DOHH2 (cell line): ENCODE measurements around the gene PRRC2B.

ENCODE experiments used
- EZH2phosphoT487 ChIP-seq: fragments of 200-600 bp; sonication (generic); IDR thresholded peaks from 2 replicates; pipeline ENCODE4 v1.6.1; 2017; ENCODE audit warnings: borderline replicate concordance, mild to moderate bottlenecking, antibody characterized with exemption, low read length, moderate library complexity, mixed read lengths
- TF ChIP-seq, protein P1 (sequence below): fragments of 200-600 bp; sonication (generic); IDR thresholded peaks from one replicate; pipeline ENCODE4 v1.5.1; 2014; ENCODE audit warnings: antibody characterized with exemption, mild to moderate bottlenecking, low read depth, low read length; ENCODE audit not compliant: poor library complexity, severe bottlenecking

DNA sequence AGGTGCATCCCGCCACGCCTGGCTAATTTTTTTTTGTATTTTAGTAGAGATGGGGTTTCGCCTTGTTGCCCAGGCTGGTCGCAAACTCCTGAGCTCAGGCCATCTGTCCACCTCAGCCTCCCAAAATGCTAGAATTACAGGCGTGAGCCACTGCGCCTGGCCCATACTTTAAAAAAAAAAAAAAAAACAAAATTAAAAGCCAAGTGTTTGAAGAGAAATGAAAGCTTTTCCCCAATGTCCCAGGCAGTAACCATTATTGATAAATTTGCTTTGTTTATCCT, 9.5 kb downstream of the PRRC2B start:
- no peak for TF ChIP-seq EZH2phosphoT487
- TF ChIP-seq, protein P1, sequence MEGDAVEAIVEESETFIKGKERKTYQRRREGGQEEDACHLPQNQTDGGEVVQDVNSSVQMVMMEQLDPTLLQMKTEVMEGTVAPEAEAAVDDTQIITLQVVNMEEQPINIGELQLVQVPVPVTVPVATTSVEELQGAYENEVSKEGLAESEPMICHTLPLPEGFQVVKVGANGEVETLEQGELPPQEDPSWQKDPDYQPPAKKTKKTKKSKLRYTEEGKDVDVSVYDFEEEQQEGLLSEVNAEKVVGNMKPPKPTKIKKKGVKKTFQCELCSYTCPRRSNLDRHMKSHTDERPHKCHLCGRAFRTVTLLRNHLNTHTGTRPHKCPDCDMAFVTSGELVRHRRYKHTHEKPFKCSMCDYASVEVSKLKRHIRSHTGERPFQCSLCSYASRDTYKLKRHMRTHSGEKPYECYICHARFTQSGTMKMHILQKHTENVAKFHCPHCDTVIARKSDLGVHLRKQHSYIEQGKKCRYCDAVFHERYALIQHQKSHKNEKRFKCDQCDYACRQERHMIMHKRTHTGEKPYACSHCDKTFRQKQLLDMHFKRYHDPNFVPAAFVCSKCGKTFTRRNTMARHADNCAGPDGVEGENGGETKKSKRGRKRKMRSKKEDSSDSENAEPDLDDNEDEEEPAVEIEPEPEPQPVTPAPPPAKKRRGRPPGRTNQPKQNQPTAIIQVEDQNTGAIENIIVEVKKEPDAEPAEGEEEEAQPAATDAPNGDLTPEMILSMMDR, result no peak
